Adipocyte (in vitro differentiated cells): ENCODE data around the gene ZNF598.

Experiments used
- DNase-seq: peaks from one replicate; pipeline ENCODE4 v3.0.0-alpha.2; 2015; ENCODE audit warnings: low read depth
- H3K27me3 ChIP-seq: replicated peaks from 2 replicates; pipeline ENCODE4 v1.7.0; 2013; ENCODE audit warnings: mild to moderate bottlenecking, low read length, moderate library complexity; ENCODE audit not compliant: control insufficient read depth, insufficient read depth
- H3K36me3 ChIP-seq: 2 replicates; pipeline ENCODE4 v1.7.0; 2013; ENCODE audit warnings: low read length, mild to moderate bottlenecking, moderate library complexity; ENCODE audit not compliant: control insufficient read depth, insufficient read depth, severe bottlenecking
- H3K4me1 ChIP-seq: 2 replicates; pipeline ENCODE4 v1.7.0; 2013; ENCODE audit warnings: mild to moderate bottlenecking, low read length, moderate library complexity; ENCODE audit not compliant: control insufficient read depth, insufficient read depth
- H3K4me3 ChIP-seq: 2 replicates; pipeline ENCODE4 v1.7.0; 2013; ENCODE audit warnings: mild to moderate bottlenecking, low read length, moderate library complexity
- H3K9ac ChIP-seq: 2 replicates; pipeline ENCODE4 v1.7.0; 2013; ENCODE audit warnings: mild to moderate bottlenecking, low read length, moderate library complexity
- H3K9me3 ChIP-seq: 2 replicates; pipeline ENCODE4 v1.7.0; 2013; ENCODE audit warnings: mild to moderate bottlenecking, low read length, moderate library complexity; ENCODE audit not compliant: control insufficient read depth

The ZNF598 gene

DNA sequence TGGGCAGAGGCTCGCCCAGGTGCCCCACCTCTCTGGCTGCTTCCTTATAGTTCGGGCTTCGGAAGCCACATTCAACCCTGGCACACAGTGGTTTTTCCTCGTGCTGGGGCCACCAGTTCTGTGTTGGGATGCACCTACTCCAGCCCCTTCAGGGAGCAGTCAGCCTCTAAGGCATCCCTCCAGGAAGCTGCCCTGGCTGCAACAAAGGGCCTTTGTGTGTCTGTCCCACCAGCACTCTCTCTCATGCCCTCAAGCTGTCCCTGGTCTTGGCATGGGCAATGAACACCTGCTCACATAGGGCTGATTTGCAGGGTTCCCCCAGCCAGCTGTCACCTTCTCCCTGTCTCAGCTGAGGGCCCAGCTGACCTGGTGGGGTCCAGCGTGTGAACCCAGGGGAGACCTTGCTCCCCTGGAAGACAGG lies 27.6 kb downstream of the ZNF598 start:
- Histone ChIP-seq H3K4me1 (peaks cover 15% of the 10 kb centered on the region), H3K4me3 (no peak overlapping the region), H3K27me3 (peaks cover 6% of the 10 kb centered on the region), H3K9me3 (no peaks in the 10 kb centered on the region), H3K9ac (no peak overlapping the region), H3K36me3 (peaks cover 28% of the 10 kb centered on the region)
- DNase-seq, result no peak

DNA sequence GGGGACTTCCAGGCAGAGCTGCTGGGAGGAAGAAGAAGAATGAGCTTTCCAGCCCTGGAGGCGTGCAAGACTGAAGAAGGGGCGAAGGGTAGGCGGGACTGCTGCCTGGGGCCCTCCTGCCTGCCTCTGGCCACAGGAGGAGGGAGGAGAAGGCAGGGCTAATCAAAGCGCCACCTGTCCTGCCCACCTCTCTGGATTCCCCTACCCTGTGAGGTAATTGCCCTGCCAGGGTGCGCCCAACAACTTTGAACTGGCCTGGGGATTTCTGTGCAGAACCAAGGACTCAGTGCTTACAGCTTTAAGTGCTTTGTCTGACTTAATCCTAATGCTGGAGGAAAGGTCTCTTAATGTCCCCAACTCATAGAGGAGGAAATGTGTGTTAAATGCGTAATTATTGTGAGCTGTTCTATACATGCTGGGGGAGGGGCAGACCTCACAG lies 28.2 kb downstream of the ZNF598 start, which contains the start of gene NOXO1:
Gene NOXO1 (minus strand): TSS at position 72 of the 439 bp plus-strand sequence. CDS start 290 bp downstream, outside the sequence.
- peaks cover 6% of the 10 kb centered on the region for H3K27me3 ChIP-seq
- no peak for DNase-seq

DNA sequence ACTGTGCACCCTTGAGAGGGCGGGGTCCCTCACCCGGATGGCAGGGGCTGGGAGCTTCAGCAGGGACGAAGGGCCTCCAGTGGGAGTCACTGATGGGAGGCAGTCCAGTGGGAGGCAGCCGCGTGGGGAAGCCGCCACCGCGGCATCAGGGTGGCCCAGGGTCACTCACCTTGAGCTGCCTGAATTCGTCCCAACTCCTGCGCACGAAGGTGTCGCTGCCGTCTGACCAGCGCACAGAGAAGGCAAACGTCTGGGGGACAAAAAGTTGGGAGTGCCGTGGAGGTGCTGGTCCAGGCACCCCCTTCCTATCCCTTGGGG lies 28.9 kb downstream of the ZNF598 start:
- Histone ChIP-seq H3K27me3 (peaks cover 6% of the 10 kb centered on the region), H3K4me3 (no peak overlapping the region)

More for the DNA sequence above, 28.2 kb downstream of the ZNF598 start, which contains the start of gene NOXO1:
- Histone ChIP-seq H3K36me3 (peaks cover 31% of the 10 kb centered on the region), H3K9me3 (no peaks in the 10 kb centered on the region), H3K4me3 (no peak within 1 kb of the TSS), H3K9ac (no peak within 1 kb of the TSS), H3K4me1 (peaks cover 15% of the 10 kb centered on the region)

DNA sequence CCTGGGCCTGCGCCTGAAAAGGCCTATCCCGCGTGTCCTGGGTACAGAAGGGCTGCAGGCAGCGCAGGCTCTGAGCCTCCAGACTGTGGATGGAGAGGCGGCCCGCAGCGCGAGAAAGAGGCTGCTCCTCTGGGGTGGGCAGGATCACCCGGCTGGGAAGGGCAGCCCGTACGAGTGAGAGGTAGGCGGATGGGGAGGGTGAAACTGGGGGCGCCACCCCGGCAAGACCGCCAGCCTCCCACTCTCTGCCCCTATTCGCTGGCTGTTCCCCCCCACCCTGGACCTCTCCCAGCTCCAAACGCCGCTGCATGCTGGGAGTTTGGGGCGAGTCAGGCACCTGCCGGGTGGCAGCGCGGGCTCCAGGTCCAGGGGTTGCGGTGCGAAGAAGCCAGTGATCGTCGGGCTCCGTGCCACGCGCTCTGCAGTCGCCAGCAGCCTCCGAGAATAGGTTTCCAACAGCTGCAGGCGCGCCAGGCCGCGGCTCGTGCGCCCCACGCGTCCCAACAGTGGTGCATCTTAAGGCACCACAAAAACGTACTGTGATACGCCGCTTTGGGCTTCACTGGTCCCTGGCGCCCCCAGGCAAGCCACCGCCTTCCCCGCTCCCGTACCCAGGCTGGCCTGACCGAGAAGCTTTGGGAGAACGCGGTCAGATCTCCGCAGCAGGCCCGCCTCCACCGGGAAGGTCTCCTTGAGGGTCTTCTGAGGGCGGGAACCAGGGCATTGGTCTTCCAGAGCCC lies 29.4 kb downstream of the ZNF598 start:
- peaks cover 11% of the 10 kb centered on the region for H3K4me1 ChIP-seq
- no peak overlapping the region for H3K4me3 ChIP-seq
- DNase-seq, result no peak
- H3K9ac ChIP-seq, result no peak overlapping the region
- H3K36me3 ChIP-seq, result peaks cover 36% of the 10 kb centered on the region
- peaks cover 6% of the 10 kb centered on the region for H3K27me3 ChIP-seq
- no peaks in the 10 kb centered on the region for H3K9me3 ChIP-seq

More for the DNA sequence above, 28.9 kb downstream of the ZNF598 start:
- Histone ChIP-seq H3K9ac (no peak overlapping the region), H3K4me1 (peaks cover 15% of the 10 kb centered on the region), H3K9me3 (no peaks in the 10 kb centered on the region), H3K36me3 (peaks cover 31% of the 10 kb centered on the region)
- no peak for DNase-seq

DNA sequence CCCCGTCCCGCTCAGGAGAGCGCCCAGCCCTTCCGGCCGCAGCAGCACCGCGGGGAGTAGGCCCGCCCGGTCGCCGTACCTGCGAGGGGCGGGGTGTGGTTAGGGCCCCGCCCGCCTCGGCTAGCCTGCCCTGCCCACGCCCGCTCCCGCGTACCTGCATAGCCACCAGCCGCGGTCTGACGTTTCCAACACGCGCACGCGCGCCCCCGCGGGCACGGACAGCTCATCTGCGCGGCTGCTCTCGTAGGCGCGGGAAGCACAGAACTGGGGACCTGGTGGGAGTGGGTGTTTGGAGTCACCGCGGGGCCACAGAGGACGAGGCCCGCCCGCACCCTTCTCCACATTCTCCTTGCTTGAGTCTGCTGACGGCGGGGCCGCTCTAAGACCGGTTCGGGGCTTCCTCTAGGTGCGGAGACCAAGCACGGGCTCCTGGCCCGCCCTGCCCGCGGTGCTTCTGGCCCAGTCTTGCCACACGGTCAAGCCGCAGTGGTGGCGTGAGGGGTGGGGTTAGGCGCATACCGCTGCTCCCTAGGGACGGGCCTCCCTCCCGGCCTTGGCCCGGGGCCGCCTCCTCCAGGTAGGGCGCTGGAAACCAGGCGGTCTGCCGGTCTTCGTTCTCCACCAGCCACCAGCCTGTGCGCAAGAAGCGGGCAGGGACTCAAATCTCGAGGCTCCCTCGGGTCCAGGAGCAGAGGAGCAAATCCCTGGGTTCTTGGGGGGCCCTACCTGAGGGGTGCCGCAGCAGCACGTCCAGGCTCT lies 30.2 kb downstream of the ZNF598 start:
- Histone ChIP-seq H3K27me3 (peaks cover 6% of the 10 kb centered on the region), H3K9me3 (no peaks in the 10 kb centered on the region), H3K4me3 (no peak overlapping the region), H3K36me3 (peaks cover 43% of the 10 kb centered on the region), H3K4me1 (peaks cover 4% of the 10 kb centered on the region), H3K9ac (no peak overlapping the region)
- no peak for DNase-seq

DNA sequence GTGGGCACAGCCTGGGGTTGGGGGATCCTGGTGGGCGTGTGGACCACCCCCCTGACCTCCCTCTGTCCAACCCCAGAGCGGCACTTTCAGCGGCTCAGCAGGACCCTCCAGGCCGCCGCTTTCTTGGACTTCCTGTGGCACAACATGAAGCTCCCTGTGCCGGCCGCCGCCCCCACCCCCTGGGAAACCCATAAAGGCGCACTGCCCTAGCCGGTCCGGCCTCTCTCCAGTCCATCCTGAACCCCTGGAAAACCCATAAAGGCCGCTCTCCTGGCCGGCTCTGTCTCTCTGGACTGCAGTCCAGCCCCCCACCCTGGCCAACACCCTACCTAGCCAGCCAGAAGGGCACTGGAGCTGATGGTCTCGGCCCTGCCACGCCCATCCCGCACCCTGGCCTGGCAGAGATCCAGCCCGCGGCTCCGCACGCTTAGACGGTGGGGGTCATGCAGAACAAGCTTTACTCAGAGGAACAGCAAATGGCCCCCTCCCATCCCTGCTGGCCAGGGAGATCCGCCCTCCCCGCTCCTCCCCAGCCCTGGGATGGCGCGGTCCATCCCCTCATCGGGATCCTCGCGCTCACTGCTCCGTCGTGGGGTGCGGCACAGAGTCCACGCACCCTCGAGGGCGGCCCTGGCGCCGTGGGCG lies 31.0 kb downstream of the ZNF598 start:
- peaks cover 4% of the 10 kb centered on the region for H3K4me1 ChIP-seq
- peaks cover 6% of the 10 kb centered on the region for H3K27me3 ChIP-seq
- no peaks in the 10 kb centered on the region for H3K9me3 ChIP-seq
- DNase-seq, result no peak
- H3K4me3 ChIP-seq, result no peak overlapping the region
- H3K9ac ChIP-seq, result no peak overlapping the region
- H3K36me3 ChIP-seq, result peaks cover 46% of the 10 kb centered on the region

DNA sequence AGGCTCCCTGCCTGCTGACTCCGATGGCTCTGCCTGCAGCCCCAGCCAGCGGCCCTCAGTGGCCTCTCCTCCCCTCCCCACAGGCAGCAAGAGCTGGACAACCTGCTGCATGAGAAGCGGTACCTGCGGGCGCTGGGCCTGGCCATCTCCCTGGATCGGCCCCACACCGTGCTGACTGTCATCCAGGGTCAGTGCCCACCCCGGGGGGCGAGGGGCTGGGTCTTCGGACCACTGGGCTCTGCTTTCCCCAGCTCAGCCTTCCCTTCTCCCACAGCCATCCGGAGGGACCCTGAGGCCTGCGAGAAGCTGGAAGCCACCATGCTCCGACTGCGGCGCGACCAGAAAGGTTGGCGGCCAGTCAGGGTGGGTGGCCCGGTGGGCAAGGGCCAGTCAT lies 31.7 kb downstream of the ZNF598 start:
- Histone ChIP-seq H3K9ac (no peak overlapping the region), H3K4me3 (no peak overlapping the region), H3K36me3 (peaks cover 46% of the 10 kb centered on the region), H3K4me1 (peaks cover 5% of the 10 kb centered on the region), H3K27me3 (peaks cover 6% of the 10 kb centered on the region), H3K9me3 (no peaks in the 10 kb centered on the region)
- DNase-seq, result no peak

DNA sequence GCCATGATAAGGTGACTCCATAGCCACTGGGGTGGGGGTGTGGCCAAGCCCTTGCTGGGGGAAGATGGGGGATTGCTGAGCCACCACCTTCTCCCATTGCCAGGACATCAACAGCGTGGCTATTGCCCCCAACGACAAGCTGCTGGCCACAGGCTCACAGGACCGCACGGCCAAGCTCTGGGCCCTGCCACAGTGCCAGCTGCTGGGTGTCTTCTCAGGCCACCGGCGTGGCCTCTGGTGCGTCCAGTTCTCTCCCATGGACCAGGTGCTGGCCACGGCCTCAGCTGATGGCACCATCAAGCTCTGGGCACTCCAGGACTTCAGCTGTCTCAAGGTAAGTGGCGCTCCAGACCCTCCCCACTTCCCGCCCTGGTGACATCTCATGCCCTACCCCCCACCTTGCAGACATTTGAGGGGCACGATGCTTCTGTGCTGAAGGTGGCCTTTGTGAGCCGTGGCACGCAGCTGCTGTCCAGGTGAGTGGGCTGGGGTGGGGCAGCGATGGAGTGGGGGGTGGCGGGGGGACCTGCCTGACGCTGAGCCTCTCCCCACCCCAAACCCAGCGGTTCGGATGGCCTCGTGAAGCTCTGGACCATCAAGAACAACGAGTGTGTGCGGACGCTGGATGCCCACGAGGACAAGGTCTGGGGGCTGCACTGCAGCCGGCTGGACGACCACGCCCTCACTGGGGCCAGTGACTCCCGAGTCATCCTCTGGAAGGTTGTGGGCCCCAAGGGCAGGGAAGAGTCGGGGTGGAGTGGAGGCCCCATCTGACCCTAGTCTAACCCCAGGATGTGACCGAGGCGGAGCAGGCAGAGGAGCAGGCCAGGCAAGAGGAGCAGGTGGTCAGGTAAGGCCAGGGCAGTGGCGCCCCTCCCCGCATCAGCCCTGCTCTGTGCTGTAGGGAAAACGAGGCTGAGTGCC lies 32.4 kb downstream of the ZNF598 start:
- Histone ChIP-seq H3K27me3 (peaks cover 6% of the 10 kb centered on the region), H3K9ac (no peak overlapping the region), H3K9me3 (no peaks in the 10 kb centered on the region), H3K4me1 (peaks cover 8% of the 10 kb centered on the region), H3K36me3 (peaks cover 46% of the 10 kb centered on the region), H3K4me3 (no peak overlapping the region)
- DNase-seq, result no peak

DNA sequence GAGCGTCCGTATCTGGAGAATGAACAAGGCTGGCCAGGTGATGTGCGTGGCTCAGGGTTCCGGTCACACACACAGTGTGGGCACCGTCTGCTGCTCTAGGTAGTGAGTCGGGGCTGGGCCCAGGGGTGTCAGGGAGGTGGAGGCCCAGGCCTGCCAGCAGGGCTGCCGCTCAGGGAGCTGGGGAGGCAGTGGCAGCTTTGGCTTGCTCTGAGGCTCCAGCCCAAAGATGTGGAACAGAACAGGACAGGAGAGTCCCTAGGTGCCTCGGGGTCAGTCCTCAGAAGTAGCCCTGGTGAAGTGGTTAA lies 33.5 kb downstream of the ZNF598 start:
- Histone ChIP-seq H3K27me3 (peaks cover 6% of the 10 kb centered on the region), H3K9me3 (no peaks in the 10 kb centered on the region), H3K9ac (no peak overlapping the region), H3K36me3 (peaks cover 46% of the 10 kb centered on the region), H3K4me3 (no peak overlapping the region), H3K4me1 (peaks cover 10% of the 10 kb centered on the region)
- no peak for DNase-seq

DNA sequence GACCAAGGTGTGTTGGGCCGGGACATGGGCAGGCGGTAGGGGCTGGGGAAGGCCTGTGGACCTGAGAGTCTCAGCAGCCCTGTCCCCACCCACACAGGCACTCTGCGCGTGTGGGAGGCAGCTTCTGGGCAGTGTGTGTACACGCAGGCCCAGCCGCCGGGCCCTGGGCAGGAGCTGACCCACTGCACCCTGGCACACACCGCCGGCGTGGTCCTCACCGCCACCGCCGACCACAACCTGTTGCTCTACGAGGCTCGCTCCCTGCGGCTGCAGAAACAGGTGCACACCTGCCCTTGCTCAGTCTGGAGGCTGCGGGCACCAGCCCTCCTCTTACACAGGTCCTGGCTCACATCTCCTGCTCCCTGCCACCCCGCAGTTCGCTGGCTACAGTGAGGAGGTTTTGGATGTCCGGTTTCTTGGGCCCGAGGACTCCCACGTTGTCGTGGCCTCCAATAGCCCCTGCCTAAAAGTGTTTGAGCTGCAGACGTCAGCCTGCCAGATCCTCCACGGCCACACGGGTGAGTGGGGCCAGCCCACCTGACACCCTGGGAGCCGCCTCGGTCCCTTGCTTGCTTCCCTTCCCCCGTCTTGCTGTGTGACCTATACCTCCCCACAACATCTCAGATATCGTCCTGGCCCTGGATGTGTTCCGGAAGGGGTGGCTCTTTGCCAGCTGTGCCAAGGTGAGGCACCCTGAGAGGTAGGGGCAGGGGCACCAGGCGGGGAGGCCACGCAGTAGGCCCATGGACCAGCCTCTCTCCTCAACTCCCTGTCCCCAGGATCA lies 34.0 kb downstream of the ZNF598 start:
- H3K9me3 ChIP-seq, result no peaks in the 10 kb centered on the region

More for the DNA sequence above, 34.0 kb downstream of the ZNF598 start:
- peaks cover 2% of the 10 kb centered on the region for H3K27me3 ChIP-seq
- peaks cover 46% of the 10 kb centered on the region for H3K36me3 ChIP-seq
- no peak overlapping the region for H3K9ac ChIP-seq
- no peak for DNase-seq
- peaks cover 16% of the 10 kb centered on the region for H3K4me1 ChIP-seq
- H3K4me3 ChIP-seq, result no peak overlapping the region
